Measurements from ENCODE around the gene ESF1. TPM values are rescaled to one million over a fixed set of nuclear protein-coding genes. Genes with fewer than 3 reads are reported as not detected.

Gene ESF1
- total RNA-seq, 1 donor from 2014 or later: 16.1 TPM

GRCh38 chr20:13694420-13695150 is 90.1 kb downstream of the ESF1 start:
- Mint-ChIP-seq H3K4me1 (ENCODE audit: low read depth, unreplicated experiment) (no peaks in the 10 kb centered on the region), H3K27me3 (ENCODE audit: unreplicated experiment) (peaks cover 2% of the 10 kb centered on the region), H3K9me3 (ENCODE audit: unreplicated experiment) (no peaks in the 10 kb centered on the region), H3K4me3 (ENCODE audit: unreplicated experiment) (no peak overlapping the region), H3K27ac (ENCODE audit: unreplicated experiment) (no peak overlapping the region), H3K36me3 (ENCODE audit: unreplicated experiment) (no peaks in the 10 kb centered on the region)
- TF ChIP-seq CTCF (IDR thresholded peaks at IDR 0.05; ENCODE audit: partially characterized antibody, unreplicated experiment): no peak
- no peak for DNase-seq

DNA sequence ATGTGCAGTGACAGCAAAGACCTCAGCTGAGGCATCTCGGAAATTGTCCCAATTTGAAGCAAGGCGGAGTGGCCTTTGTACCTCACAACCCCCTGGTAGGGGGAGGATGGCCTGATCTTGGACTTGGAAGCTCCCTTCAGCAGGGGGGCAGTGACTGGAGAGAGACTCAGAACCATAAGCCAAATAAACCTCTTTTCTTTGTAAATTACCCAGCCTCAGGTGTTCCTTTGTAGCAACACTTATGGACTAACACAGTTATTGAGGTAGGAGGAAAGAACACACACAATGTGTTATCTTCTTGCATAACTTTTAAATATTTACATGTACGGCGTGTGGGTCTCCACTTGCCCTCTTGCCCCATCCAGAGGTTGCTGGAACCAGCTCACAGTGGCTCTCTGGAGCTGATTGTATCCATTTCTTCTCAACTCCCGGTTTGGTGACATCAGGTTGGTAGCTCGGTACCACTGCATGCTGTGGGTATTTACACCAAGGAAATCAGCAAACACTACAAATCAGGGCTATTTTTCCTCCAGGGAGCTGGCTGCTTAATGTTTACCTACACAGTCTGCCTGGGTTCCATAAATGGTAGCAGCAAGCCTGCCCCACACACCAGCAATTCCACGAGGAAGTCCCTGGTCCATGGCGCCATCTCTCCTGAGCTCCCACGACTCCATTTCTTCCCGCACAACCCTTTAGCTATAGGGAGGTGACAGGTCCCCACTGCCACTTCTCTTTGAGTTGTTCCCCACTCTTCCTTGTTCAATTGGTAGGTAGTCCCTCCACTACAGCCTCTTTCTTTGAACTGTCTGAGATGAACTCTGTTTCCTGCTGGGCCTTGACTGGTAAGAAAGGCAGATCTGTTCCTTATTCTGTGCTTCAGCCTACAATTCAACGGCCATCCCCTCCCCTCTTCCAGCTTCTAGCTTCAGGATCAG is 91.7 kb downstream of the ESF1 start:
- Mint-ChIP-seq H3K9me3 (ENCODE audit: unreplicated experiment) (no peaks in the 10 kb centered on the region), H3K36me3 (ENCODE audit: unreplicated experiment) (no peaks in the 10 kb centered on the region), H3K27me3 (ENCODE audit: unreplicated experiment) (peaks cover 2% of the 10 kb centered on the region), H3K4me3 (ENCODE audit: unreplicated experiment) (no peak overlapping the region), H3K27ac (ENCODE audit: unreplicated experiment) (no peak overlapping the region), H3K4me1 (ENCODE audit: low read depth, unreplicated experiment) (no peaks in the 10 kb centered on the region)
- no peak for DNase-seq
- no peak for TF ChIP-seq CTCF (IDR thresholded peaks at IDR 0.05; ENCODE audit: partially characterized antibody, unreplicated experiment)

DNA sequence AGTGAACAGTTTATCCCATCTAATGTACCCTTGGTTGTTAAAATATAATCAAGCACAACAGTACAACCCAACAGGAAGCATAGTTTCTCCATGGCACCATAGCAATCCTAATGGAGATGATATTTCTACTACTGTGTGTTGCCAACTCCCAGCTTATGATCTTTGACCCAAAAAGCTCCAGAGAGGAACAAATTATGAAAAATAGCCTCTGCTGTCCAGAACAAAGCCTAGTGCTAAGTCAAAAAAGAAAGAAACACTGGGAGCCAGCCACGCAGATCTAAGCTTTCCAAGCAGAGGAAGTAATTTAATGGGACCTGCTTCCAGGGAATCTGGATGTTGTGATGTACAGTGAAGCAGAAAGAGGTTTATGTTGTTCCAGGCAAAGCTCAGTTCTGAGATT is 93.8 kb downstream of the ESF1 start:
- Mint-ChIP-seq H3K4me1 (ENCODE audit: low read depth, unreplicated experiment) (no peaks in the 10 kb centered on the region), H3K27me3 (ENCODE audit: unreplicated experiment) (peaks cover 3% of the 10 kb centered on the region), H3K4me3 (ENCODE audit: unreplicated experiment) (no peak overlapping the region), H3K9me3 (ENCODE audit: unreplicated experiment) (no peaks in the 10 kb centered on the region), H3K27ac (ENCODE audit: unreplicated experiment) (no peak overlapping the region), H3K36me3 (ENCODE audit: unreplicated experiment) (no peaks in the 10 kb centered on the region)
- no peak for TF ChIP-seq CTCF (IDR thresholded peaks at IDR 0.05; ENCODE audit: partially characterized antibody, unreplicated experiment)
- no peak for DNase-seq

DNA sequence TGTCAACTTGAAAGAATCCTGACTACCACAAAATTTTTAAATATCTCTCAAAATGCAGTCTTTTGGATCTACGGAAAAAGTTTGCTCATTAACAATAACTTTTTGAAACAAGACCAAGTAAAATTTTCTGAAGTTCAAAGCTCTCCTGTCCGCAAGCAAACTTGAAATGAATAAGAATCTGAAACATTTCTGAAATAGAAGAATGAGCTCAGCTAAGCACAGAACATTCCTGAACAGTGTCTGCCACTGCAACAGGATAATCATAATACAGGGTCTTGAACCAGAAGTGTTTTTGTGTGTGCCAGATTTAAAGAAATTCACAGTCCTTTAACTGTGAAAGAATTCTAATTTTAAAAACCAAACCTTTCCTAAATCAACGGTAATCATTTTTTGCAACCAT is 96.9 kb downstream of the ESF1 start:
- Mint-ChIP-seq H3K27me3 (ENCODE audit: unreplicated experiment) (peaks cover 4% of the 10 kb centered on the region), H3K36me3 (ENCODE audit: unreplicated experiment) (no peaks in the 10 kb centered on the region), H3K27ac (ENCODE audit: unreplicated experiment) (no peak overlapping the region), H3K4me1 (ENCODE audit: low read depth, unreplicated experiment) (peaks cover 4% of the 10 kb centered on the region), H3K9me3 (ENCODE audit: unreplicated experiment) (peaks cover 2% of the 10 kb centered on the region), H3K4me3 (ENCODE audit: unreplicated experiment) (no peak overlapping the region)
- no peak for DNase-seq
- no peak for TF ChIP-seq CTCF (IDR thresholded peaks at IDR 0.05; ENCODE audit: partially characterized antibody, unreplicated experiment)

GRCh38 chr20:13685623-13686022 is 99.1 kb downstream of the ESF1 start:
- Mint-ChIP-seq H3K27ac (ENCODE audit: unreplicated experiment) (no peak overlapping the region), H3K36me3 (ENCODE audit: unreplicated experiment) (no peaks in the 10 kb centered on the region), H3K9me3 (ENCODE audit: unreplicated experiment) (peaks cover 2% of the 10 kb centered on the region), H3K4me1 (ENCODE audit: low read depth, unreplicated experiment) (peaks cover 4% of the 10 kb centered on the region), H3K4me3 (ENCODE audit: unreplicated experiment) (no peak overlapping the region), H3K27me3 (ENCODE audit: unreplicated experiment) (peaks cover 4% of the 10 kb centered on the region)
- no peak for TF ChIP-seq CTCF (IDR thresholded peaks at IDR 0.05; ENCODE audit: partially characterized antibody, unreplicated experiment)
- no peak for DNase-seq
